ENCODE measurements around the gene DDX56. TPM values are rescaled to one million over a fixed set of nuclear protein-coding genes. Genes with fewer than 3 reads are reported as not detected.

DDX56 gene
- polyA plus RNA-seq, 6 donors from 2014 or later, result 26.9 to 50.8 (median 34.4) TPM

GRCh38 chr7:44534087-44534486, 39.6 kb downstream of the DDX56 start:
- Mint-ChIP-seq H3K4me1 (peaks cover 4 to 12% (median 9%) of the 10 kb centered on the region in 3 donors), H3K36me3 (no peaks in the 10 kb centered on the region), H3K27me3 (peaks cover 0 to 3% (median 0%) of the 10 kb centered on the region in 3 donors), H3K27ac (peak overlapping the region in 2 of 6 donors; percentile 38 to 80), H3K4me3 (no peak overlapping the region), H3K9me3 (peaks cover 0 to 7% (median 2%) of the 10 kb centered on the region in 7 donors)
- ATAC-seq (ENCODE audit: low read depth in 2 of 2), result no peak
- DNase-seq, result no peak

- H3K27me3 Mint-ChIP-seq, result peaks cover 0 to 8% (median 0%) of the 10 kb centered on the region in 3 donors
- no peak overlapping the region for H3K4me3 Mint-ChIP-seq
- no peak for ATAC-seq (ENCODE audit: low read depth in 2 of 2)
- no peaks in the 10 kb centered on the region for H3K36me3 Mint-ChIP-seq
- DNase-seq, result no peak
- peak overlapping the region in 1 of 6 donors; percentile 67 for H3K27ac Mint-ChIP-seq
- H3K4me1 Mint-ChIP-seq, result peaks cover 4 to 12% (median 9%) of the 10 kb centered on the region in 3 donors
- peaks cover 0 to 10% (median 5%) of the 10 kb centered on the region in 7 donors for H3K9me3 Mint-ChIP-seq
These were observed 40.2 kb downstream of the DDX56 start for GRCh38 chr7:44533301-44534055.

- Mint-ChIP-seq H3K9me3 (peaks cover 2 to 24% (median 17%) of the 10 kb centered on the region in 7 donors), H3K27me3 (peaks cover 0 to 8% (median 0%) of the 10 kb centered on the region in 3 donors), H3K4me1 (peaks cover 4 to 12% (median 9%) of the 10 kb centered on the region in 3 donors), H3K36me3 (no peaks in the 10 kb centered on the region), H3K4me3 (peak overlapping the region in 1 of 8 donors; percentile 74), H3K27ac (peak overlapping the region in 1 of 6 donors; percentile 24)
- DNase-seq (no peak), ATAC-seq (ENCODE audit: low read depth in 2 of 2) (no peak)
These were observed 42.0 kb downstream of the DDX56 start for GRCh38 chr7:44531421-44532380.

GRCh38 chr7:44530990-44531389, 42.7 kb downstream of the DDX56 start:
- Mint-ChIP-seq H3K27me3 (peaks cover 0 to 8% (median 3%) of the 10 kb centered on the region in 3 donors), H3K4me3 (peak overlapping the region in 1 of 8 donors; percentile 59), H3K36me3 (no peaks in the 10 kb centered on the region), H3K27ac (peak overlapping the region in 1 of 6 donors; percentile 60), H3K9me3 (peaks cover 3 to 26% (median 20%) of the 10 kb centered on the region in 7 donors), H3K4me1 (peaks cover 4 to 12% (median 9%) of the 10 kb centered on the region in 3 donors)
- DNase-seq (no peak), ATAC-seq (ENCODE audit: low read depth in 2 of 2) (no peak)

GRCh38 chr7:44524811-44525388, 48.8 kb downstream of the DDX56 start:
- peaks cover 5 to 15% of the 10 kb centered on the region in 2 donors for H3K36me3 Mint-ChIP-seq
- peaks cover 0 to 45% (median 25%) of the 10 kb centered on the region in 3 donors for H3K27me3 Mint-ChIP-seq
- H3K4me3 Mint-ChIP-seq, result no peak overlapping the region
- no peaks in the 10 kb centered on the region for H3K4me1 Mint-ChIP-seq
- DNase-seq, result no peak
- peaks cover 8 to 46% (median 41%) of the 10 kb centered on the region in 7 donors for H3K9me3 Mint-ChIP-seq
- no peak for ATAC-seq (ENCODE audit: low read depth in 2 of 2)
- H3K27ac Mint-ChIP-seq, result peak overlapping the region in 1 of 6 donors; percentile 76

- Mint-ChIP-seq H3K27ac (peak overlapping the region in 1 of 6 donors; percentile 18), H3K36me3 (peaks cover 5 to 15% of the 10 kb centered on the region in 2 donors), H3K4me3 (no peak overlapping the region), H3K9me3 (peaks cover 4 to 31% (median 26%) of the 10 kb centered on the region in 7 donors), H3K27me3 (peaks cover 0 to 54% (median 29%) of the 10 kb centered on the region in 3 donors), H3K4me1 (no peaks in the 10 kb centered on the region)
- DNase-seq (no peak), ATAC-seq (ENCODE audit: low read depth in 2 of 2) (no peak)
These were observed 51.4 kb downstream of the DDX56 start for GRCh38 chr7:44522315-44522714.

- no peak overlapping the region for H3K4me3 Mint-ChIP-seq
These were observed 52.2 kb downstream of the DDX56 start for GRCh38 chr7:44521347-44522095.

GRCh38 chr7:44520574-44520973, 53.1 kb downstream of the DDX56 start:
- no peak for DNase-seq
- no peak for ATAC-seq (ENCODE audit: low read depth in 2 of 2)
- H3K4me3 Mint-ChIP-seq, result no peak overlapping the region
- H3K27me3 Mint-ChIP-seq, result peaks cover 0 to 48% (median 29%) of the 10 kb centered on the region in 3 donors
- no peak overlapping the region for H3K27ac Mint-ChIP-seq
- H3K4me1 Mint-ChIP-seq, result no peaks in the 10 kb centered on the region
- H3K9me3 Mint-ChIP-seq, result peaks cover 4 to 22% (median 16%) of the 10 kb centered on the region in 7 donors
- peaks cover 5 to 15% of the 10 kb centered on the region in 2 donors for H3K36me3 Mint-ChIP-seq

More at GRCh38 chr7:44521347-44522095, 52.2 kb downstream of the DDX56 start:
- H3K27ac Mint-ChIP-seq, result no peak overlapping the region
- no peak for ATAC-seq (ENCODE audit: low read depth in 2 of 2)
- H3K9me3 Mint-ChIP-seq, result peaks cover 4 to 28% (median 22%) of the 10 kb centered on the region in 7 donors
- peaks cover 0 to 54% (median 29%) of the 10 kb centered on the region in 3 donors for H3K27me3 Mint-ChIP-seq
- H3K4me1 Mint-ChIP-seq, result no peaks in the 10 kb centered on the region
- peaks cover 5 to 15% of the 10 kb centered on the region in 2 donors for H3K36me3 Mint-ChIP-seq
- no peak for DNase-seq

GRCh38 chr7:44519546-44519945, 54.2 kb downstream of the DDX56 start:
- ATAC-seq (ENCODE audit: low read depth in 2 of 2) (no peak), DNase-seq (no peak)
- H3K36me3 Mint-ChIP-seq, result peaks cover 0 to 8% of the 10 kb centered on the region in 2 donors
- no peaks in the 10 kb centered on the region for H3K4me1 Mint-ChIP-seq
- peaks cover 0 to 42% (median 29%) of the 10 kb centered on the region in 3 donors for H3K27me3 Mint-ChIP-seq
- H3K9me3 Mint-ChIP-seq, result peaks cover 4 to 14% (median 9%) of the 10 kb centered on the region in 7 donors
- no peak overlapping the region for H3K27ac Mint-ChIP-seq
- H3K4me3 Mint-ChIP-seq, result no peak overlapping the region

GRCh38 chr7:44518761-44519160, 54.9 kb downstream of the DDX56 start:
- H3K27ac Mint-ChIP-seq, result no peak overlapping the region
- DNase-seq (no peak), ATAC-seq (ENCODE audit: low read depth in 2 of 2) (no peak)
- H3K9me3 Mint-ChIP-seq, result peaks cover 0 to 7% (median 2%) of the 10 kb centered on the region in 7 donors
- H3K36me3 Mint-ChIP-seq, result peaks cover 0 to under 1% of the 10 kb centered on the region in 2 donors
- H3K27me3 Mint-ChIP-seq, result peaks cover 0 to 37% (median 33%) of the 10 kb centered on the region in 3 donors
- no peaks in the 10 kb centered on the region for H3K4me1 Mint-ChIP-seq
- no peak overlapping the region for H3K4me3 Mint-ChIP-seq

- H3K9me3 Mint-ChIP-seq, result peaks cover 0 to 1% (median 0%) of the 10 kb centered on the region in 7 donors
- H3K27ac Mint-ChIP-seq, result peak overlapping the region in 1 of 6 donors; percentile 82
- DNase-seq (no peak), ATAC-seq (ENCODE audit: low read depth in 2 of 2) (no peak)
- H3K27me3 Mint-ChIP-seq, result peaks cover 0 to 42% (median 38%) of the 10 kb centered on the region in 3 donors
- no peaks in the 10 kb centered on the region for H3K36me3 Mint-ChIP-seq
- no peak overlapping the region for H3K4me3 Mint-ChIP-seq
- H3K4me1 Mint-ChIP-seq, result no peaks in the 10 kb centered on the region
These were observed 56.5 kb downstream of the DDX56 start for GRCh38 chr7:44517175-44517574.
